NCI-H345 treated with DMSO at 0.1 percent for 48 hours (cell line): ENCODE data around the gene PLBD2.

Experiments
- DNase-seq: peaks from one replicate; lab custom pipeline; 2025; ENCODE audit not compliant: unreplicated experiment; lab: John Stamatoyannopoulos, UW

Gene PLBD2

DNA sequence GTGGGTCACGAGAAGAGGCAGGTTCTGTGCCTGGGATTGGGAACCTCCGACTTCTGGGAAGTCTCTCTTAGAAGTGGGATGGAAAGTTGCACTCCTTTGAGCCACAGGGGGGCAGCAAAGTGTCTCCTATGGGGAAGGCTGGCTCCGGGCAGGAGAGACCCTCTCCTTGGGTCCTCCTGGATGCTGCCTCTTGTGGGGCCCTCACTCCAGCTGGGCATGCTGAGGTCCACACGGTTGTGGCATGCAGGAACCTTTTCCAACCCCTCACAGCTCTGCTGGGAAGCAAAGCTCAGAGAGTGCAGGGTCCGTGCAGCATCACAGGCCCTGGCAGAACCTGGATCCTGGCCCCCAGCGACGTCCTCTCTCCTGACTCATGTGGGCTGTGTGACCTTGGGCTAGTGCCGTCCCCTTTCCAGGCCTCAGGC lies 81.2 kb downstream of the PLBD2 start:
- DNase-seq, result peak; percentile 22

DNA sequence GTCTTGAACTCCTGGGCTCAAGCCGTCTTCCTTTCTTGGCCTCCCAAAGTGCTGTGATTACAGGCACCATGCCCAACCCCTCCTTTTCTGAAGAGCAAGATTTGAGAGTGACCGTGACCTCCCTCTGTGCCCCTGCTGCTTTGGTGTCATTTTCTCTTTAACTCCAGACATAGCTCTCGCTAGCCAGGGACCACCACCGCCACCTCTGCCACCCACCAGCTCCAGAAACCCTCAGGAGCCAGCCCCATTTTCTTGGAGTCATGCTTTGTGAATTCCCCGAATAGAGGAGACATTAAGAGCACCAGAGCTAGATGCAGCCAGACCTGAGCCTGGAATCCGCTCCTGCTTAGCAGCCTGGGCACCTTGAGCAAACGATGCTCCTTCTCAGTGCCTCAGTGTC lies 81.9 kb downstream of the PLBD2 start:
- no peak for DNase-seq
